GM12872 (cell line): ENCODE measurements around the gene PRXL2C.

Source experiments
- TF ChIP-seq, protein P1 (sequence below): IDR thresholded peaks from 3 replicates; pipeline ENCODE4 v1.5.1; 2011; ENCODE audit warnings: low read depth, mild to moderate bottlenecking, low read length, moderate library complexity; ENCODE audit not compliant: insufficient read depth

Gene PRXL2C

GRCh38 chr9:96655198-96655851 is at the start of gene PRXL2C:
Gene PRXL2C (minus strand): TSS chr9:96655317. CDS start chr9:96655281, 36 bp downstream.
- TF ChIP-seq, protein P1, sequence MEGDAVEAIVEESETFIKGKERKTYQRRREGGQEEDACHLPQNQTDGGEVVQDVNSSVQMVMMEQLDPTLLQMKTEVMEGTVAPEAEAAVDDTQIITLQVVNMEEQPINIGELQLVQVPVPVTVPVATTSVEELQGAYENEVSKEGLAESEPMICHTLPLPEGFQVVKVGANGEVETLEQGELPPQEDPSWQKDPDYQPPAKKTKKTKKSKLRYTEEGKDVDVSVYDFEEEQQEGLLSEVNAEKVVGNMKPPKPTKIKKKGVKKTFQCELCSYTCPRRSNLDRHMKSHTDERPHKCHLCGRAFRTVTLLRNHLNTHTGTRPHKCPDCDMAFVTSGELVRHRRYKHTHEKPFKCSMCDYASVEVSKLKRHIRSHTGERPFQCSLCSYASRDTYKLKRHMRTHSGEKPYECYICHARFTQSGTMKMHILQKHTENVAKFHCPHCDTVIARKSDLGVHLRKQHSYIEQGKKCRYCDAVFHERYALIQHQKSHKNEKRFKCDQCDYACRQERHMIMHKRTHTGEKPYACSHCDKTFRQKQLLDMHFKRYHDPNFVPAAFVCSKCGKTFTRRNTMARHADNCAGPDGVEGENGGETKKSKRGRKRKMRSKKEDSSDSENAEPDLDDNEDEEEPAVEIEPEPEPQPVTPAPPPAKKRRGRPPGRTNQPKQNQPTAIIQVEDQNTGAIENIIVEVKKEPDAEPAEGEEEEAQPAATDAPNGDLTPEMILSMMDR = no peak

- TF ChIP-seq, protein P1 = no peak
These were observed 36.2 kb upstream of the PRXL2C start for GRCh38 chr9:96691326-96691725.

DNA sequence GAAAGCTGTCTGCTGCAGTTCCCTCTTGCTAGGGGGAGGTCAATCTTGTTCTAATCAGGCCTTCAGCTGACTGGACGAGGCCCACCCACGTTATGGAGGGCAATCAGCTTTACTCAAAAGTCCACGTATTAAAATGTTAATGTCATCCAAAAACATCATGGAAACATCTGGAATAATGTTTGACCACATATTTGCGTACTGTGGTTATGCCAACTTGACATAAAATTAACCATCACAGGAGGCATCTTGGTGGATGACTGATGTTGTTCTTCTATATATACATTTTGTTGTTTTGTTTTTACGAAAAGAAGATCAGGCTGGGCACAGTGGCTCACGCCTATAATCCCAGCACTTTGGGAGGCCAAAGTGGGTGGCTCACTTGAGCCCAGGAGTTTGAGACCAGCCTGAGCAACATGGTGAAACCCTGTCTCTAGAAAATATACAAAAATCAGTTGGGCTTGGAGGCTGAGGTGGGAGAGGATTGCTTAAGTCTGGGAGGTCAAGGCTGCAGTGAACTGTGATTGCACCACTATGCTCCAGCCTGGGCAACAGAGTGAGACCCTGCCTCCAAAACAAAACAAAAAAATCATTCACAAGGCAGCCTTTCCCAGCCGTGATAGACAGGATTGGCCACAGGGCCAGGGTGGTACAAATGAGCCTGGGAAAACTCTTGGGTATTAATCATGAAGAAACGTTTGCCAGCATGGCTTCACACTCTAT is 33.8 kb upstream of the PRXL2C start:
- TF ChIP-seq, protein P1 = no peak

GRCh38 chr9:96688187-96688586 is 33.1 kb upstream of the PRXL2C start:
- TF ChIP-seq, protein P1 = no peak

- TF ChIP-seq, protein P1 = peak; percentile 21; the same call in 1 of the 3 replicates
These were observed 31.7 kb upstream of the PRXL2C start for GRCh38 chr9:96686638-96687335.

GRCh38 chr9:96680812-96681499 is 25.8 kb upstream of the PRXL2C start:
- TF ChIP-seq, protein P1 = no peak

DNA sequence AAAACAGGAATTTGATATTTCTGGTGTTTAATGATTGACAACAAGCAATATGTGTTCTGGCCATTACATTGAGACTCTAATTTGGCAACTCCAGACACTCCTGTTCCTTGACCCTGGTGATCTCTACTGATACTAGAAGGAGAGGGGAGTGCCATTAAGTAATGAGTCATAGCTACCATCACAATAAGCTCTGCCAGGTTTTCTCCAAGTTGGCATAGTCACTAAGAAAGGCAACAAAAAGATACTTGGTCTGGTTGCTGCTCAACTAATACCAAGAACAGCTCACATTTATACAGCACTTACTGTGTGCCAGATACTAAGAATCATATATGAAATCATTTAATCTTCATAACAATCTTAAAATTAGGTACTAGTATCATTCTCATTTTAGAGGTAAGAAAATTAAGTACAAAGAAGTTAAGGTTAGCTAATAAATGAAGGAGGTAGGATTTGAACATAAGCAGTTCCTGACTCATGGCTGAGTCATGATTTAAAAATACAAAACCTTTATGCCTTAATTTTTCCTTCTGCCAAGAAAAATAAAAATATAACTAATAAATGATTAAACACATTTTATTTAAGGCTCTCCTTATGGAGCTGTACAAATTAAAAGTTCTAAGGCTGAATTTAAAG is 19.9 kb upstream of the PRXL2C start:
- TF ChIP-seq, protein P1 = no peak
